Suprapubic skin (tissue), 4 donors: ENCODE data around the gene MYL5. TPM values are rescaled to one million over a fixed set of nuclear protein-coding genes. Genes with fewer than 3 reads are reported as not detected.
A peak's percentile ranks its signal among the peaks of the same experiment; 100 is the strongest.

Experiments
- DNase-seq, 2 donors: peaks; one replicate each; pipeline ENCODE4 v3.0.0-alpha.2; 2019; ENCODE audit warnings: low spot score in 2 of 2
- H3K27ac ChIP-seq: fragments of 200-600 bp; sonication (generic); one replicate; pipeline ENCODE4 v1.5.1; 2019
- H3K27me3 ChIP-seq: fragments of 200-600 bp; sonication (generic); one replicate; pipeline ENCODE4 v1.5.1; 2019
- H3K36me3 ChIP-seq: fragments of 200-600 bp; sonication (generic); one replicate; pipeline ENCODE4 v1.5.1; 2019
- H3K4me1 ChIP-seq: fragments of 200-600 bp; sonication (generic); one replicate; pipeline ENCODE4 v1.5.1; 2019
- H3K4me3 ChIP-seq: fragments of 200-600 bp; sonication (generic); one replicate; pipeline ENCODE4 v1.5.1; 2019; ENCODE audit warnings: mild to moderate bottlenecking
- H3K9me3 ChIP-seq: fragments of 200-600 bp; sonication (generic); one replicate; pipeline ENCODE4 v1.5.1; 2019
- CTCF ChIP-seq, 2 donors: fragments of 200-600 bp in 1 of 2; fragments of 450-650 bp in 1 of 2; sonication (generic) in 1 of 2; IDR thresholded peaks; one replicate each; pipeline ENCODE4 v1.5.1; 2016 to 2019; ENCODE audit warnings: antibody characterized with exemption in 2 of 2, mild to moderate bottlenecking in 1 of 2, moderate library complexity in 1 of 2
- EP300 ChIP-seq: sonication (generic); formaldehyde crosslinking; IDR thresholded peaks from one replicate; pipeline ENCODE4 v1.6.1; 2017; ENCODE audit warnings: antibody characterized with exemption
- POLR2A ChIP-seq, 2 donors: fragments of 450-650 bp; IDR thresholded peaks; one replicate each; pipeline ENCODE4 v1.6.1; 2017; ENCODE audit warnings: antibody characterized with exemption in 2 of 2, mild to moderate bottlenecking in 2 of 2, moderate library complexity in 2 of 2
- POLR2AphosphoS5 ChIP-seq, 3 donors: sonication (generic); formaldehyde crosslinking; IDR thresholded peaks; one replicate each; pipeline ENCODE4 v1.6.1; 2017; ENCODE audit warnings: antibody characterized with exemption in 3 of 3
- whole genome bisulfite sequencing: methylation state at CpG from one replicate; pipeline ENCODE4 v1.1.5; 2018; 5-methylcytosine and 5-hydroxymethylcytosine counted together
- total RNA-seq, 4 donors: library from RNA; depleted of rRNA; stranded (reverse); fragments of >200 nt; gene quantifications; one replicate each; pipeline ENCODE4 v1.1.0, GENCODE V29; 2016

Gene MYL5
- total RNA-seq, 4 donors from 2014 or later, result 5.3 to 20.4 (median 10.5) TPM

GRCh38 chr4:627347-628125 lies 46.8 kb upstream of the MYL5 start:
- no peaks in the 10 kb centered on the region for H3K36me3 ChIP-seq
- WGBS, result 83% methylated on average over 15 of the region's 15 CpGs
- TF ChIP-seq EP300 (no peak), POLR2AphosphoS5 (IDR thresholded peaks at IDR 0.05) (no peak), CTCF (IDR thresholded peaks at IDR 0.05) (no peak), POLR2A (IDR thresholded peaks at IDR 0.05) (no peak)
- DNase-seq, result peak; percentile 31 to 70
- H3K4me3 ChIP-seq, result no peak overlapping the region
- no peaks in the 10 kb centered on the region for H3K9me3 ChIP-seq
- H3K4me1 ChIP-seq, result no peaks in the 10 kb centered on the region
- H3K27me3 ChIP-seq, result peaks cover 19% of the 10 kb centered on the region
- no peak overlapping the region for H3K27ac ChIP-seq

- H3K27ac ChIP-seq, result no peak overlapping the region
- H3K27me3 ChIP-seq, result peaks cover 19% of the 10 kb centered on the region
- H3K4me1 ChIP-seq, result no peaks in the 10 kb centered on the region
- no peaks in the 10 kb centered on the region for H3K9me3 ChIP-seq
- no CpG with 5 or more reads among the region's 17 CpGs for WGBS
- TF ChIP-seq POLR2A (IDR thresholded peaks at IDR 0.05) (no peak), POLR2AphosphoS5 (IDR thresholded peaks at IDR 0.05) (no peak), CTCF (IDR thresholded peaks at IDR 0.05) (no peak), EP300 (no peak)
- no peak overlapping the region for H3K4me3 ChIP-seq
- H3K36me3 ChIP-seq, result no peaks in the 10 kb centered on the region
- peak; percentile 44 to 67 for DNase-seq
Observed at GRCh38 chr4:628311-628741, 46.0 kb upstream of the MYL5 start.

- H3K27ac ChIP-seq, result no peak overlapping the region
- TF ChIP-seq POLR2AphosphoS5 (IDR thresholded peaks at IDR 0.05) (no peak), POLR2A (IDR thresholded peaks at IDR 0.05) (no peak), EP300 (no peak), CTCF (IDR thresholded peaks at IDR 0.05) (no peak)
- 83% methylated on average over 17 of the region's 27 CpGs for WGBS
Observed at GRCh38 chr4:628821-629635, 45.3 kb upstream of the MYL5 start.

GRCh38 chr4:629636-629914 lies 44.8 kb upstream of the MYL5 start:
- no peak for DNase-seq
- H3K9me3 ChIP-seq, result no peaks in the 10 kb centered on the region
- H3K4me1 ChIP-seq, result no peaks in the 10 kb centered on the region
- H3K36me3 ChIP-seq, result no peaks in the 10 kb centered on the region
- no peak overlapping the region for H3K27ac ChIP-seq
- TF ChIP-seq POLR2AphosphoS5 (IDR thresholded peaks at IDR 0.05) (no peak), POLR2A (IDR thresholded peaks at IDR 0.05) (no peak), EP300 (no peak)
- 87% methylated on average over 9 of the region's 9 CpGs for WGBS
- H3K27me3 ChIP-seq, result peaks cover 23% of the 10 kb centered on the region
- no peak overlapping the region for H3K4me3 ChIP-seq

More at GRCh38 chr4:628821-629635, 45.3 kb upstream of the MYL5 start:
- peaks cover 19% of the 10 kb centered on the region for H3K27me3 ChIP-seq
- DNase-seq, result peak in 1 of 2 donors; percentile 38
- H3K4me3 ChIP-seq, result no peak overlapping the region
- H3K9me3 ChIP-seq, result no peaks in the 10 kb centered on the region
- H3K4me1 ChIP-seq, result no peaks in the 10 kb centered on the region
- H3K36me3 ChIP-seq, result no peaks in the 10 kb centered on the region

GRCh38 chr4:629915-630641 lies 44.3 kb upstream of the MYL5 start:
- Histone ChIP-seq H3K9me3 (no peaks in the 10 kb centered on the region), H3K27ac (no peak overlapping the region), H3K36me3 (no peaks in the 10 kb centered on the region), H3K27me3 (peaks cover 23% of the 10 kb centered on the region), H3K4me1 (no peaks in the 10 kb centered on the region), H3K4me3 (no peak overlapping the region)
- 82% methylated on average over 16 of the region's 20 CpGs for WGBS
- TF ChIP-seq CTCF (IDR thresholded peaks at IDR 0.05) (no peak), POLR2AphosphoS5 (IDR thresholded peaks at IDR 0.05) (no peak), EP300 (no peak), POLR2A (IDR thresholded peaks at IDR 0.05) (no peak)
- DNase-seq, result peak in 1 of 2 donors; percentile 46
